ENCODE data around the gene RTL10. TPM values are rescaled to one million over a fixed set of nuclear protein-coding genes. Genes with fewer than 3 reads are reported as not detected.

RTL10 gene
- total and polyA plus RNA-seq, 7 experiments from 2014 or later, result 14.9 to 36.8 (median 20.8) TPM

DNA sequence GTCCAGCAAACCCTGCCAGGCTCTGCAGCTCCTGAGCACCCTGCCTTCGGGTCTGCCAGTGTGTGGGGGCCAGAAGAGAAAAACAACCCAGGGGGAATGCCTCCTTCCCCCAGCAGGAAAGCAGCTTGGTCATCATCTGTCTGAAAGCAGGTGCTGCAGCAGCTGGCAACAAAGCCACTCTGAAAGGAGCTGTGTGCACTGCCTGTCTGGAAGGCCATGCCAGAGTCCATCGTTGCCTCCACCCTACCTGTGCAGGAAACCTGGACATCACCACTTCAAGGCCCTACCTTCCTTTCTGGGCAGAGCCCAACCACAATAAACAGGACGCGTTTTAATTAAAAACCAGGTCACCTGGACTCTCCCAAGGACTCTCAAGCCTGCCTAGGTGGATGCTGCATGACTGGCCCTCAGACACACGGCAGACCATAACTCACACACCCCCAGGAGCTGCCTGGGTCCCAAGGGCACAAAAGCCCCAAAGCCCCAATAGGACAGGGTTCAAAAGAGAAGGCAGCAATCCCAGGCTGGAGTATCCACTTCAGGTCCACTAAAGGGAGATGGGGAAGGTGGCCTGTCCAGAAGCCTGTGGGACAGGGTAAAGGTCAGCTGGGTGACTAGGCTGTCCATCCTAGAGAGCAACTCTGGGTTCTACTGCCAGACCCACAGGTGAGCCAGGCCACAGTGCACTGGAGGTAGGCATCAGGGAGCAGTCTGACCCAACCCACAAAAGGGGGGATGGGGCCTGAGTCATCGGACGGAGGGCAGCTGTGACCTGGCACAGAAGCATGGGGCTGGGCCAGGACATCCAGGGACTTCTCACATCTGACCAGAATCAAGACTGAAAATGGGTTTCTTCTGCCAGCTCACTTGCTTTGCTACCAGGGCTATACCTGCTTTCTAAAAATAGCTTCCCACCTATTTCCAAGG is 6.1 kb downstream of the RTL10 start:
- intact Hi-C loops (cut with micrococcal nuclease), result no loop called here
- Histone ChIP-seq H3K9me3 (ENCODE audit: control insufficient read depth in 2 of 3, low read length in 3 of 3) (no peaks in the 10 kb centered on the region), H3K27me3 (ENCODE audit: control insufficient read depth in 2 of 2, insufficient read depth in 2 of 2, low read length in 2 of 2) (no peaks in the 10 kb centered on the region), H3K36me3 (ENCODE audit: control insufficient read depth in 2 of 3, insufficient read depth in 3 of 3, low read length in 3 of 3) (peaks cover 0 to 44% (median 5%) of the 10 kb centered on the region in 3 experiments), H3K4me3 (ENCODE audit: low read length) (no peak overlapping the region), H3K4me1 (ENCODE audit: control insufficient read depth in 2 of 2, insufficient read depth in 2 of 2, low read length in 2 of 2) (peaks cover 8 to 30% of the 10 kb centered on the region in 2 donors), H3K27ac (ENCODE audit: low read depth, low read length) (no peak overlapping the region)
- H3K27ac Mint-ChIP-seq, result peak overlapping the region in 4 of 9 donors; percentile 30 to 53 (median 49)
- peaks cover 0 to 22% (median 8%) of the 10 kb centered on the region in 5 donors for H3K36me3 Mint-ChIP-seq
- H3K9me3 Mint-ChIP-seq, result no peaks in the 10 kb centered on the region
- CTCF ChIA-PET, result interaction anchor here (0.9 kb wide), 1 partner anchor 44 kb away, joined by 3 read pairs; no protein-coding TSS in a partner anchor
- peaks cover 22 to 76% (median 72%) of the 10 kb centered on the region in 7 donors for H3K4me1 Mint-ChIP-seq
- no peak overlapping the region for H3K4me3 Mint-ChIP-seq
- DNase-seq (no peak), ATAC-seq (no peak)
- POLR2A ChIA-PET, result interaction anchor here (0.6 to 1.3 kb wide), 3 partner anchors 16 to 46 kb away, joined by 3 to 5 read pairs (median 3); no protein-coding TSS in a partner anchor
- H3K27me3 Mint-ChIP-seq, result no peaks in the 10 kb centered on the region

GRCh38 chr22:19847345-19847632 is 7.4 kb downstream of the RTL10 start:
- Histone ChIP-seq H3K36me3 (ENCODE audit: control insufficient read depth in 2 of 3, insufficient read depth in 3 of 3, low read length in 3 of 3) (peaks cover 0 to 40% (median 5%) of the 10 kb centered on the region in 3 experiments), H3K4me3 (ENCODE audit: low read length) (no peak overlapping the region), H3K9me3 (ENCODE audit: control insufficient read depth in 2 of 3, low read length in 3 of 3) (no peaks in the 10 kb centered on the region), H3K27me3 (ENCODE audit: control insufficient read depth in 2 of 2, insufficient read depth in 2 of 2, low read length in 2 of 2) (no peaks in the 10 kb centered on the region), H3K27ac (ENCODE audit: low read depth, low read length) (no peak overlapping the region), H3K4me1 (ENCODE audit: control insufficient read depth in 2 of 2, insufficient read depth in 2 of 2, low read length in 2 of 2) (peaks cover 0 to 19% of the 10 kb centered on the region in 2 donors)
- peaks cover 11 to 64% (median 61%) of the 10 kb centered on the region in 7 donors for H3K4me1 Mint-ChIP-seq
- no peaks in the 10 kb centered on the region for H3K9me3 Mint-ChIP-seq
- peak overlapping the region in 2 of 9 donors; percentile 23 to 46 for H3K27ac Mint-ChIP-seq
- H3K4me3 Mint-ChIP-seq, result no peak overlapping the region
- ChIA-PET CTCF (no interaction called here), POLR2A (no interaction called here)
- ATAC-seq (no peak), DNase-seq (no peak)
- intact Hi-C loops (cut with micrococcal nuclease), result no loop called here
- H3K27me3 Mint-ChIP-seq, result no peaks in the 10 kb centered on the region
- peaks cover 0 to 20% (median 8%) of the 10 kb centered on the region in 5 donors for H3K36me3 Mint-ChIP-seq

DNA sequence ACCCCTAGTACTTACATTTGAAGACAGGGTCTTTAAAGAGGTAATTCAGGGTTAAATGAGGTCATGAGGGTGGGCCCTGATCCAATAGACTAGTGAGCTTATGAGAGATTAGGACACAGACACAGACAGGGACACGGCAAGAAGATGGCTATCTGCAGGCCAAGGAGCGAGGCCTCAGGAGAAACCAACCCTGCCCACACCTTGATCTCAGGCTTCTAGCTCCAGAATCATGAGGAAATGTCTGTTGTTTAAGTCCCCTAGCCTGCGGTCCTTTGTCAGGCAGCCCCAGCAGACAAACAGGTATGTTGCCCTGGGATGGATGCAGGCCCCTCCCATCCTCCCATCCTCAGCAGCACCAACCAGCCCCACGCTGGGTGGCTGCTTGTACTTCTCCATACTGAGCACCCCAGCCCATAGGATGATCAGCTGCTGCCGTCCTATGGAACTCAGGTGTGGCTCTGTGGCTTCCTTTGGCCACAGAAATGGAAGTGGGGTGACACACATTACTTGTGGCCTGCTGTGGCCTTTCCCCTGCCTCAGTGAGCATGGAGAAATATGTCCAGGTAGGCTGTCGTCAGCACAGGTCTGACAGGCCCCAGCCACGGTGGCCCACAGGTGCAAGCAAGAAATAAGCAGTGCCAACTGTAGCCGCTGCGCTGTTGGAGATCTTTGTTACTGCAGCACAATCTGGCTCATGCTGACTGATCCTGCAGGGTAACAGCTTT is 7.9 kb downstream of the RTL10 start:
- Mint-ChIP-seq H3K27me3 (no peaks in the 10 kb centered on the region), H3K27ac (peak overlapping the region in 5 of 9 donors; percentile 40 to 81 (median 76)), H3K9me3 (no peaks in the 10 kb centered on the region), H3K36me3 (peaks cover 0 to 19% (median 8%) of the 10 kb centered on the region in 5 donors), H3K4me3 (no peak overlapping the region), H3K4me1 (peaks cover 8 to 59% (median 56%) of the 10 kb centered on the region in 7 donors)
- DNase-seq (no peak), ATAC-seq (no peak)
- no peaks in the 10 kb centered on the region for H3K27me3 ChIP-seq (ENCODE audit: control insufficient read depth in 2 of 2, insufficient read depth in 2 of 2, low read length in 2 of 2)
- peaks cover 0 to 35% (median 5%) of the 10 kb centered on the region in 3 experiments for H3K36me3 ChIP-seq (ENCODE audit: control insufficient read depth in 2 of 3, insufficient read depth in 3 of 3, low read length in 3 of 3)
- no peak overlapping the region for H3K4me3 ChIP-seq (ENCODE audit: low read length)
- H3K27ac ChIP-seq (ENCODE audit: low read depth, low read length), result no peak overlapping the region
- ChIA-PET POLR2A (no interaction called here), CTCF (no interaction called here)
- intact Hi-C loops (cut with micrococcal nuclease), result no loop called here
- no peaks in the 10 kb centered on the region for H3K9me3 ChIP-seq (ENCODE audit: control insufficient read depth in 2 of 3, low read length in 3 of 3)
- peaks cover 0 to 19% of the 10 kb centered on the region in 2 donors for H3K4me1 ChIP-seq (ENCODE audit: control insufficient read depth in 2 of 2, insufficient read depth in 2 of 2, low read length in 2 of 2)

- Histone ChIP-seq H3K4me3 (ENCODE audit: low read length) (peak overlapping the region; percentile 2), H3K9me3 (ENCODE audit: control insufficient read depth in 2 of 3, low read length in 3 of 3) (no peaks in the 10 kb centered on the region), H3K27me3 (ENCODE audit: control insufficient read depth in 2 of 2, insufficient read depth in 2 of 2, low read length in 2 of 2) (no peaks in the 10 kb centered on the region), H3K36me3 (ENCODE audit: control insufficient read depth in 2 of 3, insufficient read depth in 3 of 3, low read length in 3 of 3) (peaks cover 0 to 19% (median 5%) of the 10 kb centered on the region in 3 experiments), H3K27ac (ENCODE audit: low read depth, low read length) (peak overlapping the region; percentile 63), H3K4me1 (ENCODE audit: control insufficient read depth in 2 of 2, insufficient read depth in 2 of 2, low read length in 2 of 2) (peaks cover 0 to 19% of the 10 kb centered on the region in 2 donors)
- peak overlapping the region in 8 of 9 donors; percentile 73 to 92 (median 88) for H3K27ac Mint-ChIP-seq
- no peaks in the 10 kb centered on the region for H3K27me3 Mint-ChIP-seq
- intact Hi-C loops (cut with micrococcal nuclease), result loop anchor here in 1 of 2 donors (2.0 kb wide), 1 partner anchor 20 kb away; no protein-coding TSS in a partner anchor
- peaks cover 6 to 58% (median 42%) of the 10 kb centered on the region in 7 donors for H3K4me1 Mint-ChIP-seq
- peaks cover 0 to 13% (median 8%) of the 10 kb centered on the region in 5 donors for H3K36me3 Mint-ChIP-seq
- ATAC-seq (no peak), DNase-seq (peak in 1 of 9 donors; percentile 31)
- peak overlapping the region in 9 of 10 donors; percentile 20 to 80 (median 77) for H3K4me3 Mint-ChIP-seq
- ChIA-PET POLR2A (interaction anchor here (0.8 to 1.5 kb wide), 3 partner anchors 9 to 47 kb away, joined by 3 to 8 read pairs (median 5); no protein-coding TSS in a partner anchor), CTCF (interaction anchor here (0.7 to 1.4 kb wide), 2 partner anchors 11 to 72 kb away, joined by 3 read pairs; no protein-coding TSS in a partner anchor)
- no peaks in the 10 kb centered on the region for H3K9me3 Mint-ChIP-seq
These were observed 9.5 kb downstream of the RTL10 start for GRCh38 chr22:19845054-19845722.

DNA sequence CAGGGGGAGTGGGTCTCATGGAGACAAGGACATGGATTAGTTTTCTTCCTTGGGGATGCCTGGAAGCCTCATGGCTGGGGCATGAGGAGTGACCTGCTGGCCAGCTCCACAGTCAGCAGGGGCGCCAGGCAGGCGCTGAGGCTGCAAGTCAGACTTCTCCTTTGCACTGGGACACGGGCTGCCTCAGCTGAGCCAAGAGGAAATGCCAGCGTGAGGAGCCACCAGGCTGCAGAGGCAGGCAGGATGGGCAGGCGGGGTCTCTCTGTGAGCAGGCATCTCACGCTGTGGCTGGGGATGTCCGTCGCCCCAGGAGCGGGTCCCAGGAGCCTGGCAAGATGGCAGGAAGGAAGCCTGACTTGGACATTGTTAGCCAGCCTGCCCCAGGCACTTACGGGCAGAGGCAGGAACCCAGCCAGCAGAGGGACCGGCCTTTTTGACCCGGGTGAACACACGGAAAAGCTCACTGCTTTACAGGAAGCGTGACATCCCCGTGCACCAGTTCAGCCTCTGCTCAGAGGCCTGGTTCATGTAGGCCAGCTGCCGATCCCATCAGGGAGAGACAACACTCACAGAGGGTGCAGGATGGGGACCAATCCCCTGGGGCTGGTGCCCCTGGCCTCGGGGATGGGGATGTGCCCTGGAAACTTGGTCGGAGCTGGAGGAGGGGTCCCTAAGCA is 10.2 kb downstream of the RTL10 start:
- Mint-ChIP-seq H3K9me3 (no peaks in the 10 kb centered on the region), H3K4me3 (peak overlapping the region; percentile 23 to 80 (median 76)), H3K36me3 (peaks cover 0 to 16% (median 8%) of the 10 kb centered on the region in 5 donors), H3K27ac (peak overlapping the region; percentile 58 to 92 (median 86)), H3K27me3 (no peaks in the 10 kb centered on the region), H3K4me1 (peaks cover 6 to 51% (median 36%) of the 10 kb centered on the region in 7 donors)
- ChIA-PET POLR2A (interaction anchor here (0.8 to 1.5 kb wide), 3 partner anchors 10 to 48 kb away, joined by 3 to 8 read pairs (median 5); no protein-coding TSS in a partner anchor), CTCF (interaction anchor here (0.7 to 1.4 kb wide), 2 partner anchors 11 to 73 kb away, joined by 3 read pairs; no protein-coding TSS in a partner anchor)
- Histone ChIP-seq H3K4me3 (ENCODE audit: low read length) (peak overlapping the region; percentile 9), H3K36me3 (ENCODE audit: control insufficient read depth in 2 of 3, insufficient read depth in 3 of 3, low read length in 3 of 3) (peaks cover 0 to 12% (median 5%) of the 10 kb centered on the region in 3 experiments), H3K27ac (ENCODE audit: low read depth, low read length) (peak overlapping the region; percentile 63), H3K4me1 (ENCODE audit: control insufficient read depth in 2 of 2, insufficient read depth in 2 of 2, low read length in 2 of 2) (peaks cover 0 to 19% of the 10 kb centered on the region in 2 donors), H3K9me3 (ENCODE audit: control insufficient read depth in 2 of 3, low read length in 3 of 3) (no peaks in the 10 kb centered on the region), H3K27me3 (ENCODE audit: control insufficient read depth in 2 of 2, insufficient read depth in 2 of 2, low read length in 2 of 2) (no peaks in the 10 kb centered on the region)
- peak; percentile 76 for ATAC-seq
- intact Hi-C loops (cut with micrococcal nuclease), result loop anchor here in 1 of 2 donors (1.0 to 2.0 kb wide), 2 partner anchors 10 to 20 kb away; partner anchors contain the start of genes GNB1L and RTL10
- peak in 7 of 9 donors; percentile 21 to 47 (median 41) for DNase-seq
